ENCODE data around the gene MACROD2.

DNA sequence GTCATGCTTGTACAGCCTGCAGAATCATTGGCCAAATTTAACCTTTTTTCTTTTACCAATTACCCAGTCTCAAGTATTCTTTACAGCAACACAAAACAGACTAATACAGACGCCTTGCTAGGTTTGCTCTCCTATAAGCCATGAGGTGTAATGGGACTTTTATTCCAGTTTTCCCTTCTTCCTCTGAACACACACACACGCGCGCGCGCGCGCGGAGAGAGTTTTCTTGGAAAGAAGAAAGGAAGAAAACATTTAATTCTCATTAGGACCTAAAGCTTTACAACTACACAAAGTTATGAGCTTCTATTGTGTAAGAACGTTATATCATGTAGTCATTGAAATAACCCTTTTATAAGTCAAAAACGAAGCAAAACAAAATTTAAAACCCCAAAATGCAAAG lies 1023.6 kb downstream of the MACROD2 start:
- TF ChIP-seq, protein P1, sequence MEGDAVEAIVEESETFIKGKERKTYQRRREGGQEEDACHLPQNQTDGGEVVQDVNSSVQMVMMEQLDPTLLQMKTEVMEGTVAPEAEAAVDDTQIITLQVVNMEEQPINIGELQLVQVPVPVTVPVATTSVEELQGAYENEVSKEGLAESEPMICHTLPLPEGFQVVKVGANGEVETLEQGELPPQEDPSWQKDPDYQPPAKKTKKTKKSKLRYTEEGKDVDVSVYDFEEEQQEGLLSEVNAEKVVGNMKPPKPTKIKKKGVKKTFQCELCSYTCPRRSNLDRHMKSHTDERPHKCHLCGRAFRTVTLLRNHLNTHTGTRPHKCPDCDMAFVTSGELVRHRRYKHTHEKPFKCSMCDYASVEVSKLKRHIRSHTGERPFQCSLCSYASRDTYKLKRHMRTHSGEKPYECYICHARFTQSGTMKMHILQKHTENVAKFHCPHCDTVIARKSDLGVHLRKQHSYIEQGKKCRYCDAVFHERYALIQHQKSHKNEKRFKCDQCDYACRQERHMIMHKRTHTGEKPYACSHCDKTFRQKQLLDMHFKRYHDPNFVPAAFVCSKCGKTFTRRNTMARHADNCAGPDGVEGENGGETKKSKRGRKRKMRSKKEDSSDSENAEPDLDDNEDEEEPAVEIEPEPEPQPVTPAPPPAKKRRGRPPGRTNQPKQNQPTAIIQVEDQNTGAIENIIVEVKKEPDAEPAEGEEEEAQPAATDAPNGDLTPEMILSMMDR (IDR thresholded peaks at IDR 0.05) = no peak
- no peak for TF ChIP-seq ZFX (IDR thresholded peaks at IDR 0.05; ENCODE audit: borderline replicate concordance)
